ENCODE results near the gene ZNF708. TPM values are rescaled to one million over a fixed set of nuclear protein-coding genes. Genes with fewer than 3 reads are reported as not detected.

Gene ZNF708
- total and polyA plus RNA-seq, 2 of the 13 experiments (the other 11 are each of a cell fraction or from before 2014, with no cell fraction given), result 1.8 to 5.2 TPM

DNA sequence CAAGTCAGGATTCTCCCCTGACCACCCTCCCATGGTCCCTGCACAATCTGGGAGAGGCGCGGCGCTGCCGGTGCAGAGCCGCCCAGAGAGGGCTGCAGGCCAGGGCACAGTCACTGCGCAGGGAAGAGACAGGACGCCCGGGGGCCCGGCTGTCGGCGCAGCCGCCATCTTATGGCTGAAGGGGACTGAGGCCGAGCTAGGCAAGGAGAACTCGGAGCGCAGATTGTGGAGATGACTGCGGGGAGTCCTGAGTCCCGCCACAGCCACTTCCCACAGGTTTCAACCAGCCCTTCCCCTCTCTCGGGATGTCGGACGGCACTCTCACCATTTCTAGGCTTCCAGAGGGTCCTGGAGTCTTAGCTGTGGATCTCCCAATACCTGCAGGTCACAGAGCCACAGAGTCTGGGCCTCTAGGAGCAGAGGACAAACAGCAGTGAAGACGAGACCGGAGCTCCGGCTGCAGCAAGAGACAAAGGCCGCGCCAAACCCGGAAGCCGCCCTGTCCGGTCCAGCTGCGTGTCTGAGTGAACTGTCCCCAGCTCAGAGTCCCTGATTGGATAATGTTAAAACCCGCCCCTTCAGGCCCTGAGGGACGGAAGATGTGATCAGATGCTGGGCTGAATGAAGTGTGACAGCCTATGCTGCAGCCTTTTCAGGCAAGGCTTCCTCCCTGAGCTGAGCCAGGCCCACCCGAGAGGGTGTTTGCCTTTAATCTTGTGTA lies at the start of gene ZNF708 (continued):
- TF ChIP-seq, protein P1, sequence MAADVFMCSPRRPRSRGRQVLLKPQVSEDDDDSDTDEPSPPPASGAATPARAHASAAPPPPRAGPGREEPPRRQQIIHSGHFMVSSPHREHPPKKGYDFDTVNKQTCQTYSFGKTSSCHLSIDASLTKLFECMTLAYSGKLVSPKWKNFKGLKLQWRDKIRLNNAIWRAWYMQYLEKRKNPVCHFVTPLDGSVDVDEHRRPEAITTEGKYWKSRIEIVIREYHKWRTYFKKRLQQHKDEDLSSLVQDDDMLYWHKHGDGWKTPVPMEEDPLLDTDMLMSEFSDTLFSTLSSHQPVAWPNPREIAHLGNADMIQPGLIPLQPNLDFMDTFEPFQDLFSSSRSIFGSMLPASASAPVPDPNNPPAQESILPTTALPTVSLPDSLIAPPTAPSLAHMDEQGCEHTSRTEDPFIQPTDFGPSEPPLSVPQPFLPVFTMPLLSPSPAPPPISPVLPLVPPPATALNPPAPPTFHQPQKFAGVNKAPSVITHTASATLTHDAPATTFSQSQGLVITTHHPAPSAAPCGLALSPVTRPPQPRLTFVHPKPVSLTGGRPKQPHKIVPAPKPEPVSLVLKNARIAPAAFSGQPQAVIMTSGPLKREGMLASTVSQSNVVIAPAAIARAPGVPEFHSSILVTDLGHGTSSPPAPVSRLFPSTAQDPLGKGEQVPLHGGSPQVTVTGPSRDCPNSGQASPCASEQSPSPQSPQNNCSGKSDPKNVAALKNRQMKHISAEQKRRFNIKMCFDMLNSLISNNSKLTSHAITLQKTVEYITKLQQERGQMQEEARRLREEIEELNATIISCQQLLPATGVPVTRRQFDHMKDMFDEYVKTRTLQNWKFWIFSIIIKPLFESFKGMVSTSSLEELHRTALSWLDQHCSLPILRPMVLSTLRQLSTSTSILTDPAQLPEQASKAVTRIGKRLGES (CRISPR knock-in tag; IDR thresholded peaks at IDR 0.05; ENCODE audit: borderline replicate concordance), result no peak
- TF ChIP-seq ZNF124 (CRISPR knock-in tag; IDR thresholded peaks at IDR 0.05), result peak; percentile 89
- no peak for TF ChIP-seq MAFG (CRISPR knock-in tag; IDR thresholded peaks at IDR 0.05)
- TF ChIP-seq KLF9 (CRISPR knock-in tag; IDR thresholded peaks at IDR 0.05; ENCODE audit: low read depth), result no peak
- no peak for TF ChIP-seq ZNF775 (CRISPR knock-in tag; IDR thresholded peaks at IDR 0.05; ENCODE audit: borderline replicate concordance)
- TF ChIP-seq ZNF224 (CRISPR knock-in tag; IDR thresholded peaks at IDR 0.05), result no peak
- no peak for TF ChIP-seq KLF6 (CRISPR knock-in tag; IDR thresholded peaks at IDR 0.05)
- no peak for TF ChIP-seq ZNF841 (CRISPR knock-in tag; IDR thresholded peaks at IDR 0.05; ENCODE audit: borderline replicate concordance)
- peak; percentile 68 for TF ChIP-seq YEATS2 (CRISPR knock-in tag; IDR thresholded peaks at IDR 0.05; ENCODE audit: borderline replicate concordance)
- no peak for TF ChIP-seq TBX3 (IDR thresholded peaks at IDR 0.05; ENCODE audit: borderline replicate concordance)
- TF ChIP-seq, protein P2, sequence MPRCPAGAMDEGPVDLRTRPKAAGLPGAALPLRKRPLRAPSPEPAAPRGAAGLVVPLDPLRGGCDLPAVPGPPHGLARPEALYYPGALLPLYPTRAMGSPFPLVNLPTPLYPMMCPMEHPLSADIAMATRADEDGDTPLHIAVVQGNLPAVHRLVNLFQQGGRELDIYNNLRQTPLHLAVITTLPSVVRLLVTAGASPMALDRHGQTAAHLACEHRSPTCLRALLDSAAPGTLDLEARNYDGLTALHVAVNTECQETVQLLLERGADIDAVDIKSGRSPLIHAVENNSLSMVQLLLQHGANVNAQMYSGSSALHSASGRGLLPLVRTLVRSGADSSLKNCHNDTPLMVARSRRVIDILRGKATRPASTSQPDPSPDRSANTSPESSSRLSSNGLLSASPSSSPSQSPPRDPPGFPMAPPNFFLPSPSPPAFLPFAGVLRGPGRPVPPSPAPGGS (CRISPR knock-in tag; IDR thresholded peaks at IDR 0.05), result no peak
- TF ChIP-seq, protein P3, sequence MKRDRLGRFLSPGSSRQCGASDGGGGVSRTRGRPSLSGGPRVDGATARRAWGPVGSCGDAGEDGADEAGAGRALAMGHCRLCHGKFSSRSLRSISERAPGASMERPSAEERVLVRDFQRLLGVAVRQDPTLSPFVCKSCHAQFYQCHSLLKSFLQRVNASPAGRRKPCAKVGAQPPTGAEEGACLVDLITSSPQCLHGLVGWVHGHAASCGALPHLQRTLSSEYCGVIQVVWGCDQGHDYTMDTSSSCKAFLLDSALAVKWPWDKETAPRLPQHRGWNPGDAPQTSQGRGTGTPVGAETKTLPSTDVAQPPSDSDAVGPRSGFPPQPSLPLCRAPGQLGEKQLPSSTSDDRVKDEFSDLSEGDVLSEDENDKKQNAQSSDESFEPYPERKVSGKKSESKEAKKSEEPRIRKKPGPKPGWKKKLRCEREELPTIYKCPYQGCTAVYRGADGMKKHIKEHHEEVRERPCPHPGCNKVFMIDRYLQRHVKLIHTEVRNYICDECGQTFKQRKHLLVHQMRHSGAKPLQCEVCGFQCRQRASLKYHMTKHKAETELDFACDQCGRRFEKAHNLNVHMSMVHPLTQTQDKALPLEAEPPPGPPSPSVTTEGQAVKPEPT (CRISPR knock-in tag; IDR thresholded peaks at IDR 0.05; ENCODE audit: low read depth), result no peak
- no peak for TF ChIP-seq AGO1 (IDR thresholded peaks at IDR 0.05; ENCODE audit: low read depth, low read length, poor library complexity, severe bottlenecking)
- TF ChIP-seq ZSCAN20 (CRISPR knock-in tag; IDR thresholded peaks at IDR 0.05; ENCODE audit: borderline replicate concordance), result no peak
- TF ChIP-seq ZNF256 (CRISPR knock-in tag; conservative IDR thresholded peaks at IDR 0.05), result no peak
- TF ChIP-seq ZNF264 (CRISPR knock-in tag; IDR thresholded peaks at IDR 0.05), result no peak
- peak; percentile 45; the same call in 1 of the 2 replicates for TF ChIP-seq HNF4A (CRISPR knock-in tag; IDR thresholded peaks at IDR 0.05)
- TF ChIP-seq, protein P4, sequence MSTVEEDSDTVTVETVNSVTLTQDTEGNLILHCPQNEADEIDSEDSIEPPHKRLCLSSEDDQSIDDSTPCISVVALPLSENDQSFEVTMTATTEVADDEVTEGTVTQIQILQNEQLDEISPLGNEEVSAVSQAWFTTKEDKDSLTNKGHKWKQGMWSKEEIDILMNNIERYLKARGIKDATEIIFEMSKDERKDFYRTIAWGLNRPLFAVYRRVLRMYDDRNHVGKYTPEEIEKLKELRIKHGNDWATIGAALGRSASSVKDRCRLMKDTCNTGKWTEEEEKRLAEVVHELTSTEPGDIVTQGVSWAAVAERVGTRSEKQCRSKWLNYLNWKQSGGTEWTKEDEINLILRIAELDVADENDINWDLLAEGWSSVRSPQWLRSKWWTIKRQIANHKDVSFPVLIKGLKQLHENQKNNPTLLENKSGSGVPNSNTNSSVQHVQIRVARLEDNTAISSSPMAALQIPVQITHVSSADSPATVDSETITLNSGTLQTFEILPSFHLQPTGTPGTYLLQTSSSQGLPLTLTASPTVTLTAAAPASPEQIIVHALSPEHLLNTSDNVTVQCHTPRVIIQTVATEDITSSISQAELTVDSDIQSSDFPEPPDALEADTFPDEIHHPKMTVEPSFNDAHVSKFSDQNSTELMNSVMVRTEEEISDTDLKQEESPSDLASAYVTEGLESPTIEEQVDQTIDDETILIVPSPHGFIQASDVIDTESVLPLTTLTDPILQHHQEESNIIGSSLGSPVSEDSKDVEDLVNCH (CRISPR knock-in tag; IDR thresholded peaks at IDR 0.05), result no peak
- TF ChIP-seq, protein P5, sequence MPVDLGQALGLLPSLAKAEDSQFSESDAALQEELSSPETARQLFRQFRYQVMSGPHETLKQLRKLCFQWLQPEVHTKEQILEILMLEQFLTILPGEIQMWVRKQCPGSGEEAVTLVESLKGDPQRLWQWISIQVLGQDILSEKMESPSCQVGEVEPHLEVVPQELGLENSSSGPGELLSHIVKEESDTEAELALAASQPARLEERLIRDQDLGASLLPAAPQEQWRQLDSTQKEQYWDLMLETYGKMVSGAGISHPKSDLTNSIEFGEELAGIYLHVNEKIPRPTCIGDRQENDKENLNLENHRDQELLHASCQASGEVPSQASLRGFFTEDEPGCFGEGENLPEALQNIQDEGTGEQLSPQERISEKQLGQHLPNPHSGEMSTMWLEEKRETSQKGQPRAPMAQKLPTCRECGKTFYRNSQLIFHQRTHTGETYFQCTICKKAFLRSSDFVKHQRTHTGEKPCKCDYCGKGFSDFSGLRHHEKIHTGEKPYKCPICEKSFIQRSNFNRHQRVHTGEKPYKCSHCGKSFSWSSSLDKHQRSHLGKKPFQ (CRISPR knock-in tag; IDR thresholded peaks at IDR 0.05; ENCODE audit: insufficient replicate concordance), result no peak
- TF ChIP-seq ZNF605 (CRISPR knock-in tag; IDR thresholded peaks at IDR 0.05), result peak; percentile 53
